Measurements from ENCODE around the gene PCYOX1L.

PCYOX1L gene

DNA sequence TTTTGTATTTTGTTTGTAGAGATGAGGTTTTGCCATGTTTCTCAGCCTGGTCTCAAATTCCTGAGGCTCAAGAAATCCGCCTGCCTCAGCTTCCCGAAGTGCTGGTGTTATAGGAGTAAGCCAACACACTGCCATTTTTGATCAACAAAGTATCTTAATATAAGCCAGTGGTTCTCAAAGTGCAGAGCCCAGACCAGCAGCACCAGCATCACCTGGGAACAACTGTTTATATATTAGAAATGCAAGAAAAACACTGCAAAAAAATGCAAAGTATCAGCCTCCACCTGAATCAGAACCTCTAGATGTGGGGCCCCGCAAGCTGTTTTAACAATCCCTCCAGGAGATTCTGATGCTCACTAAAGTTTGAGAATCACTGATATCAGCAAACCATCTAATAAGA lies 15.1 kb downstream of the PCYOX1L start:
- no peak overlapping the region for H3K4me3 ChIP-seq (ENCODE audit: low read depth, low read length)
- TF ChIP-seq POLR2A (IDR thresholded peaks at IDR 0.05; ENCODE audit: extremely low read depth, insufficient read length), result no peak
- TF ChIP-seq, protein P1, sequence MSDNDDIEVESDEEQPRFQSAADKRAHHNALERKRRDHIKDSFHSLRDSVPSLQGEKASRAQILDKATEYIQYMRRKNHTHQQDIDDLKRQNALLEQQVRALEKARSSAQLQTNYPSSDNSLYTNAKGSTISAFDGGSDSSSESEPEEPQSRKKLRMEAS (IDR thresholded peaks at IDR 0.05; ENCODE audit: low read depth, low read length), result no peak
- TF ChIP-seq MYC (IDR thresholded peaks at IDR 0.05; ENCODE audit: low read depth, low read length), result no peak
- TF ChIP-seq, protein P2, sequence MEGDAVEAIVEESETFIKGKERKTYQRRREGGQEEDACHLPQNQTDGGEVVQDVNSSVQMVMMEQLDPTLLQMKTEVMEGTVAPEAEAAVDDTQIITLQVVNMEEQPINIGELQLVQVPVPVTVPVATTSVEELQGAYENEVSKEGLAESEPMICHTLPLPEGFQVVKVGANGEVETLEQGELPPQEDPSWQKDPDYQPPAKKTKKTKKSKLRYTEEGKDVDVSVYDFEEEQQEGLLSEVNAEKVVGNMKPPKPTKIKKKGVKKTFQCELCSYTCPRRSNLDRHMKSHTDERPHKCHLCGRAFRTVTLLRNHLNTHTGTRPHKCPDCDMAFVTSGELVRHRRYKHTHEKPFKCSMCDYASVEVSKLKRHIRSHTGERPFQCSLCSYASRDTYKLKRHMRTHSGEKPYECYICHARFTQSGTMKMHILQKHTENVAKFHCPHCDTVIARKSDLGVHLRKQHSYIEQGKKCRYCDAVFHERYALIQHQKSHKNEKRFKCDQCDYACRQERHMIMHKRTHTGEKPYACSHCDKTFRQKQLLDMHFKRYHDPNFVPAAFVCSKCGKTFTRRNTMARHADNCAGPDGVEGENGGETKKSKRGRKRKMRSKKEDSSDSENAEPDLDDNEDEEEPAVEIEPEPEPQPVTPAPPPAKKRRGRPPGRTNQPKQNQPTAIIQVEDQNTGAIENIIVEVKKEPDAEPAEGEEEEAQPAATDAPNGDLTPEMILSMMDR (IDR thresholded peaks at IDR 0.05; ENCODE audit: low read depth, low read length), result no peak
- DNase-seq (ENCODE audit: low read depth), result no peak

DNA sequence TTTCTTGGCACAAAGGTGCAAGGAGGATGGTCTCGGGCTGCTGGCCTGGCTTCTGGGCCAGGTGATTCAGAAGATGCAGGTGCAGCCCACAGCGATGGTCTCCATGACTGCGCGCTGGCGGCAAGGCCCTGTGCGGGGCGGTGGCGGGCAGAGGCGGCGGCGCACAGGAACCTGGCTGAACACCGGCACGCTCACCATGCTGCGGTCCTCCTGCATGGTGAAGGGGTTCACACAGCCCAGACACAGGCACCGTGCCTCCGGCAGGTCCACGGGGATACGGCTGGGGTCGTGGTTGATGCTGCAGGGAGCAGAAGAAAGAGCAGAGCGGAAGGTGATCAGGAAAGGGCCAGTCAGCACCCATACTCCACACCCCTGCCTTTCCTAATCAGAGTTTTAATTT lies 16.5 kb downstream of the PCYOX1L start:
- no peak for TF ChIP-seq MYC (IDR thresholded peaks at IDR 0.05; ENCODE audit: low read depth, low read length)
- TF ChIP-seq, protein P2 (IDR thresholded peaks at IDR 0.05; ENCODE audit: low read depth, low read length), result no peak
- no peak for DNase-seq (ENCODE audit: low read depth)

DNA sequence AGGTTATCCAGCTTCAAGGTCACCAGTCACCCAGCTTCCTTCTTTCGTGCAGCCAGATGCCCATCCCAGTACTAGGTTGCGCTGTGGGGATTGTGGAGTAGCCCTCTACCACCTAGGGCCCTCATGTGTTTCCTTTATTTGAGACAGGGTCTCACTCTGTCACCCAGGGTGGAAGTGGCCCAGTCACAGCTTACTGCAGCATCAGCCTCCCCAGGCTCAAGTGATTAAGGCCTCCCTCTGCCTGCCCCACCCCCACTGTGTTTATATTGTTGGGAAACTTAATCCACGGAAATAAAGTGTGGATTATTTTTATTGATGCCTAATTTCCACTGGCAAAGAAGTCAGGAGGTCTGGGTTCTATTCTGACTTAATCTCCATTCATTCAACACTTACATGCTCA lies 17.0 kb downstream of the PCYOX1L start:
- no peak for DNase-seq (ENCODE audit: low read depth)
- no peak overlapping the region for H3K4me3 ChIP-seq (ENCODE audit: low read depth, low read length)
- no peak for TF ChIP-seq POLR2A (IDR thresholded peaks at IDR 0.05; ENCODE audit: extremely low read depth, insufficient read length)

More for the DNA sequence above, 16.5 kb downstream of the PCYOX1L start:
- no peak overlapping the region for H3K4me3 ChIP-seq (ENCODE audit: low read depth, low read length)

DNA sequence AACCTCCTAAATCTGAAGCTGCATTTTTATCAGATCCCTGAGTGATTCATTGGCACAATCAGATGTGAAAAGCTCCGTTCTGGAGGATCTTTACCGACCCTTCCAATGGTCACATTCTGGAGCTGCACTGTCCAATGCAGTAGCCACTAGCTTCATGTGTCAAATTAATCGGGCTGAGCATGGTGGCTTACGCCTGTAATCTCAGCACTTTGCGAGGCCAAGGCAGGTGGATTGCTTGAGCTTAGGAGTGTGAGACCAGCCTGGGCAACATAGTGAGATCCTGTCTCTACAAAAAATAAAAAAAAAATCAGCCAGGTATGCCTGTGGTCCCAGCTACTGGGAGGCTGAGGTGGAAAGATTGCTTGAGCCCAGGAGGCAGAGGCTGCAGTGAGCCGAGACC lies 17.6 kb downstream of the PCYOX1L start:
- no peak overlapping the region for H3K4me3 ChIP-seq (ENCODE audit: low read depth, low read length)
- TF ChIP-seq MYC (IDR thresholded peaks at IDR 0.05; ENCODE audit: low read depth, low read length) (no peak), POLR2A (IDR thresholded peaks at IDR 0.05; ENCODE audit: extremely low read depth, insufficient read length) (no peak)
- TF ChIP-seq, protein P2 (IDR thresholded peaks at IDR 0.05; ENCODE audit: low read depth, low read length), result no peak
- DNase-seq (ENCODE audit: low read depth), result no peak

DNA sequence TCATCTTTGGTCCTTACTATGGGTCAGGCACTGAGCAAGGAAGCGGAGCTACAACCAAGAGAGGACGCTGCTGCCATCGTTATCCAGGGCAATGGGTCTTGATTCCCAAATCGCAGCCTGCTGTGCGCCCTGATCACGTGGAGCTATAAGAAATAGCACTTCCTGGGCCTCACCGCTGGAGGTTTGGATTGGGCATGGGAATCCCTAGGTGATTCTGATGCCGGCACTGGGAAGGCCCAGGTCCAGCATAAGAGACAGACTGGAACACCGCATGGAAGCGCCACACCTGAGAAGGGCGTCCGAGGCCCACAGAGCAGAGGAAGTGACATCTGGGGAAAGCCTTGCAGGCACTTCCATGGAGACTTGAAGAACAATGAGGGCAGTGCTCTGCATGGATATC lies 18.3 kb downstream of the PCYOX1L start:
- no peak overlapping the region for H3K4me3 ChIP-seq (ENCODE audit: low read depth, low read length)
- no peak for DNase-seq (ENCODE audit: low read depth)
- TF ChIP-seq, protein P2 (IDR thresholded peaks at IDR 0.05; ENCODE audit: low read depth, low read length), result no peak
- TF ChIP-seq, protein P1 (IDR thresholded peaks at IDR 0.05; ENCODE audit: low read depth, low read length), result no peak
- TF ChIP-seq MYC (IDR thresholded peaks at IDR 0.05; ENCODE audit: low read depth, low read length), result no peak
- TF ChIP-seq POLR2A (IDR thresholded peaks at IDR 0.05; ENCODE audit: extremely low read depth, insufficient read length), result no peak

DNA sequence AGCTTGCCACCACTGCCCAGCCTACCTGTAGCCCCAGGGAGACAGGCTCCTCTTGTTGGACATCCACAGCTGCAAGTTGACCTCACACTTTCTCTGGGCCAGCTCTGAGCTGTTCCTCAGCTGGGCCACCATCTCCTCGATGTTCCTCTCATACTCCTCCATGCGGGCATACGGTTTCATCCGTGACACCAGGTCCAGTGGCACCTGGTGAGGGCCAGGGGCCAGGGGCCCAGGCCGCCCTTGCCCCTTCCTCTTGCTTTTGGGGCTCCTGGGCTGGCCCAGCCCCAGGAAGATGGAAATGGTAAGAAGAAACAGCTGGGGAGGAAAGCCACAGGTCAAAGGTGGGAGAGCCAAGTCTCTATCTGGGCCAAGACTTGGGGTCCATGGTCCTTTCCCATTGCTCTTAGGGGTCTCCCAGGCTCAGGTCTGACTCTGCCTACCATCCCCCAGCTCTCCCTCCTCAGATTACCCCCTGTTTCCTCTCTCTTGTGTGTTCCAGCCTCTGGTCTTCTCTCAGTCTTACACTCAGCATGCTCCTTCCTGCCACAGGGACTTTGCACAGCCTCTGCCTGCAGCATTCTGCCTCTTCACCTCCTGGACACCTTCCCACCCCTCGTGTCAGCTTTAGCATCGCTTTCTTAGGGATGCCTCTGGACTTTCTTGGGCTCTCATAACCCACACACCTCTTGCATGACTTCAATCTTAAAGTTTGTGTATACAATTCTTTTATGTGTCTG lies 19.0 kb downstream of the PCYOX1L start:
- H3K4me3 ChIP-seq (ENCODE audit: low read depth, low read length), result no peak overlapping the region
- TF ChIP-seq, protein P1 (IDR thresholded peaks at IDR 0.05; ENCODE audit: low read depth, low read length), result no peak
- TF ChIP-seq, protein P2 (IDR thresholded peaks at IDR 0.05; ENCODE audit: low read depth, low read length), result no peak
- TF ChIP-seq MYC (IDR thresholded peaks at IDR 0.05; ENCODE audit: low read depth, low read length) (no peak), POLR2A (IDR thresholded peaks at IDR 0.05; ENCODE audit: extremely low read depth, insufficient read length) (no peak)
- no peak for DNase-seq (ENCODE audit: low read depth)
